G401 (cell line): ENCODE data around the gene SMIM26. TPM values are rescaled to one million over a fixed set of nuclear protein-coding genes. Genes with fewer than 3 reads are reported as not detected.
"Not testable (repeated sequence)": the region's sequence is repeated elsewhere in the genome, so short reads cannot be mapped to it uniquely, and the experiment has no call there.

Experiments used
- DNase-seq: peaks from one replicate; pipeline ENCODE4 v3.0.0-alpha.2; 2015; ENCODE audit warnings: low spot score
- in situ Hi-C: cut with HindIII; loops from 2 replicates; pipeline ENCODE4 v1.10.0; 2016; ENCODE audit warnings: low sequenced_read_pairs, mixed read lengths
- total RNA-seq: library from RNA; depleted of rRNA; stranded (reverse); fragments of >200 nt; shearing (Covaris generic); gene quantifications from 2 replicates; pipeline ENCODE4 v1.2.3, GENCODE V29; 2014; rRNA removed

SMIM26 gene
- 75.7 and 164 TPM in 2 replicates for total RNA-seq

DNA sequence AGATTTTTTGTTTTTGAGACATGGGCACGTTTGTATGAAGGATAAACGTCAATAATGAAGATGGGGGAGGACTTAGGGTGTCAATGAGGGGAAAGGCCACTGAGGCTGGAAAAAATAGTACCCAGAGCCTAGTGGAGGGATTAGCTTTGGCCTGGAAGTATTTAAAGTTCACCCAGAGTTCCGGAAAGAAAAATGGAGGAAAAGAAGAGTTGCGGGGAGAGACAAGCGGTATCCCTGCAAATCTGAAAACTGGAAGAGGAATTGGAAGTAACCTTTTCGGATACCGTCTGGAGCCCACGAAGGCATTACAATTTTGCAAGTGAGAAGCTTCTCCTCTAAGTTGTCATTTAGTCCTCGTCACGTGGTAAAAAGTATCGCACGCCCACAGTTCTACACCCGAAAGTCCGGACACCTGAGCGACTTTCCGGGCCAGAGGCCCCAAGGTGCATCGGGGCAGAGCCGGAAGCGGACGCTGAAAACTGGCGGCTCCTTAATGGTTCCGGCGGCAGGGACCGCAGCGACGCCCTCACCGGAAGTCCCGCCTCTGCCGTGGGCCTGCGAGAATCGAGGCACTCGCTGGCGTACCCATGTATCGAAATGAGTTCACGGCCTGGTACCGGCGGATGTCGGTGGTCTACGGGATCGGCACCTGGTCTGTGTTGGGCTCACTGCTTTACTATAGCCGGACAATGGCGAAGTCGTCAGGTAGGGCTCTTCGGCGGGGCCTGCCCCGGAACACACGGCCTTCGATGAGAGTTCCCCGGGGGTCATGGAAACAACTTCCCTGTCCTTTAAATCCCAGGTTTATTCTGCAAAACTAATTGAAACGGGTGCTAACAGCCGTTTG, at the start of gene SMIM26:
Gene SMIM26 (plus strand): TSS at position 541 of the 847 bp plus-strand sequence. CDS start 47 bp downstream, at position 588.
- DNase-seq: peak; percentile 92
- in situ Hi-C loops: no loop called here

DNA sequence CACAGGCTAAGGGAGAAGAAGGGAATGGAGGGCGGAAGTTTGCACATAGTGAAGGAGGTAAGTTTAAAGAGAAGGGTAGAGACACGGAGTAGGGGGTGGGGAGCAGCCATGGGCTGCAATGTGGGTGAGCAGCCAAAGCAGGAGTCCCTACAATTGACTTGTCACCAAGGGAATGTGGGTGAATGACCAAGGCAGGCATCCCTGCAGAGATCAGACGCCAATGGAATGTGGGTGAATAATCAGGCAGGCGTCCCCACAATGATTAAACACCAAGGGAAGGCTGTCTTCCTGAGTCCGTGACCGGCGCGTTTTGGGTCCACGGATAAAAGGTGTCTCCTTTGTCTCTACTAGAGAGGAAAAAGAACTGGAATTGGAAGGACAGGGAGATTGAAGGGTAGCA, 45.2 kb upstream of the SMIM26 start:
- in situ Hi-C loops, DNase-seq: not testable (repeated sequence)

DNA sequence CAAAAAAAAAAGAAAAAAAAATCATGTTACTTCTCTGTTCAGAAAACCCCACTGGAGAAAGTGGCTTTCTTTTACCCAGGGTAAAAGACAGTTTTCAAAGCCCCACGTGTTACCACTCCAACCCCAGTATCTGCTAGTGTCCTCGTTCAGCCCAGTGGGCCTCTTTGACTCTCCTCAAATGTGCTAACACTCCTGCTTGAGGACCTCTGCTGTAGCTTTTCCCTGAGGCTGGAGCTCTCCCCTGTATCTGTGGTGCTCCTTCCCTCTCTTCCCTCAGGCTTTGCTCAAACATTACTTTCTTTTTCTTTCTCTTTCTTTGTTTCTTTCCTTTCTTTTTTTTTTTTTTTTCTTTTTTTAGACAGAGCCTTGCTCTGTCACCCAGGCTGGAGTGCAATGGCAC, 44.2 kb upstream of the SMIM26 start:
- DNase-seq: no peak
- in situ Hi-C loops: no loop called here

DNA sequence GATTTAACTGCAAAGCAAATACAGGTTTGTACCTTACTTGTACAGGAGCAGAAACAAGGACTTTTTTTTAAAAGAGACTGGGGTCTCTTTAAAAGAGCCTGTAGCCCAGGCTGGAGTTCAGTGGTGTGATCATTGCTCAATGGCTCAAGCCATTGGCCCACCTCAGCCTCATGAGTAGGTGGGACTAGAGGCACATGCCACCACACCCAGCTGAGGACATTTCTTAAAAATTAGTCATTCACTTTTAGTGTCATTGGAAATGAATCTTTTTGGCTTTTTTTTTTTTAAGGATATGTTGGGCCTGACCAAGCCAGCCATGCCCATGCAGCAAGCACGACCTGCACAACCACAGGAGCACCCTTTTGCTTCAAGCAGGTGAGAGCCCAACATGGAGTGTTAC, 42.6 kb upstream of the SMIM26 start:
- in situ Hi-C loops: no loop called here

DNA sequence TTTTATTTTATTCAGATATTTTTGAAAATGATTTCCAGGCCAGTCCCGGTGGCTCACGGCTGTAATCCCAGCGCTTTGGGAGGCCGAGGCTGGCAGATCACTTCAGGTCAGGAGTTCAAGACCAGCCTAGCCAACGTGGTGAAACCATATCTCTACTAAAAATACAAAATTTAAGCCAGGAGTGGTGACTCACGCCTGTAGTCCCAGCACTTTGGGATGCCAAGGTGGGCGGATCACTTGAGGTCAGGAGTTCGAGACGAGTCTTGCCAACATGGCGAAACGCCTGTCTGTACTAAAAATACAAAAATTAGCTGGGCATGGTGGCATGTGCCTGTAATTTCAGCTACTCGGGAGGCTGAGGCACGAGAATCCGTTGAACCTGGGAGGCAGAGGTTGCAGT, 40.5 kb upstream of the SMIM26 start:
- DNase-seq, in situ Hi-C loops: not testable (repeated sequence)

More for the DNA sequence above, 42.6 kb upstream of the SMIM26 start:
- DNase-seq: no peak

- no peak for DNase-seq
- in situ Hi-C loops: no loop called here
Observed at GRCh38 chr20:18527339-18527738, 39.9 kb upstream of the SMIM26 start.

GRCh38 chr20:18527836-18528235, 39.4 kb upstream of the SMIM26 start:
- in situ Hi-C loops: no loop called here
- no peak for DNase-seq

- DNase-seq: no peak
- in situ Hi-C loops: no loop called here
Observed at GRCh38 chr20:18529041-18529440, 38.2 kb upstream of the SMIM26 start.

DNA sequence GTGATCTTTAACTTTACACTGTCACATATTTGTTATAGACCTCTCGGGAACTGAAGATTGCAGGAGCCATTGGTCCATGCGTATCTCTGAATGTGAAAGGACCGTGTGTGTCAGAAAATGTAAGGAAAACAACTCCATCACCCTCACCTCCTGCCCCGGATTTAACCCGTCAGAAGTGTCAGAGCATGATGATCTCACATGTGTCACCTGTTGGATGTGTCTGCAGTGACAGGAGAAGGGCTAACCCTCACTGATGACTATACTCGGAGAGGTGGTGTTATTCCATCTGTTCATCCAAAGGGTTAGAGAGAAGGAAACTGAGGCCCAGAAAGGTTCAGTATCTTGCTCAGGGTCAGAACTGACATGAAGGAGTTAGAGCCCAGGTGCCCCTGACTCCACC, 34.6 kb upstream of the SMIM26 start:
- in situ Hi-C loops: no loop called here
- DNase-seq: no peak

DNA sequence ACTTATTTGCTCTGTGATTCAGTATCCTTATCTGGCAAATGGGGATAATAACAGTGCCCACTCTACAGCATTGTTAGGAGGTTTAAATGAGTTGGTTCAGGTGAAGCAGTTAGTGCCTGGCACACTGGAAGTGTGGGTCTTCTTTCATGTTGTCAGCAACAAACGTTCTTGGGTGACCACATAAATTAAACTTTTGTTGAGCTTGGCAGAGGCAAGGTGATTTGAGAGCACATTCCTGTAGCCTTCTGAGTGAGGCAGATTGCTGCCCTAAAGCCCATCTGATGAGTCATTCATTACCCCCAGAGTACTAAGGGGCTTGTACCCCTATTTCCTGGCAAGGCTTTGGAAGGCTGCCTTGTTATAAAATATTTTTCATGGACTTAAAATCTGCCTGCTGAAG, 33.7 kb upstream of the SMIM26 start:
- in situ Hi-C loops: no loop called here
- DNase-seq: no peak

DNA sequence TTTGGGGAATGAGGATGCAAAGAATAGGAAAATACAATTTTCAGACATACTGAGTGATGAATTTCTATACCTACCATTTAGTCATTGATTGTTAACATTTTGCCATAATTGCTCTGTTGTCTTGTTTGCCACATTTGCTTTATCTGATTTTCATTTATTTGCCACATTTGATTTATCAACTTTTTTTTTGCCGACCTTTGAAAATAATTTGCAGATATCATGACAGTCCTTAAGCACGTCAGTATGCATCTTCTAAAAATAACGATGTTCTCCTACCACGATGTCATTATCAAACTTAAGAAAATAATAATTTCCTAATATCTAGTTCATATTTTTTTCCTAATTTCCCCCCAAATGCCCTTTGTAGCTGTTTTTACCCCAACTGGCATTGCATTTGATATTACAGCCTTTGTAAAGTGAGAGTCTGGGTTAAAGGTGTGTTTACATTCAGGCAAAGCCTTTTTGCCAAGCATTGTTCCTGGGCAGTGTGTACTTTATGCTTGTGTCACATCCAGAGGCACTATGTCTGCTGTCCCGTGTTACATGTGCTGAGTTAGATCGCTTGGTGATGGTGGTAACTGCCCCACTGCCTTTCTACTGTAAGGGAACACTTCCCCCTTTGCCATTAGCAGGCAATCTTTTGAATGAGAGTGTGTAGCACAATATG, 33.1 kb upstream of the SMIM26 start:
- DNase-seq: no peak
- in situ Hi-C loops: no loop called here

- no peak for DNase-seq
- in situ Hi-C loops: no loop called here
Observed at GRCh38 chr20:18537651-18538050, 29.6 kb upstream of the SMIM26 start.

GRCh38 chr20:18541741-18542140, 25.5 kb upstream of the SMIM26 start:
- in situ Hi-C loops: no loop called here
- no peak for DNase-seq

- in situ Hi-C loops: no loop called here
- DNase-seq: no peak
Observed at GRCh38 chr20:18543216-18543615, 24.0 kb upstream of the SMIM26 start.

DNA sequence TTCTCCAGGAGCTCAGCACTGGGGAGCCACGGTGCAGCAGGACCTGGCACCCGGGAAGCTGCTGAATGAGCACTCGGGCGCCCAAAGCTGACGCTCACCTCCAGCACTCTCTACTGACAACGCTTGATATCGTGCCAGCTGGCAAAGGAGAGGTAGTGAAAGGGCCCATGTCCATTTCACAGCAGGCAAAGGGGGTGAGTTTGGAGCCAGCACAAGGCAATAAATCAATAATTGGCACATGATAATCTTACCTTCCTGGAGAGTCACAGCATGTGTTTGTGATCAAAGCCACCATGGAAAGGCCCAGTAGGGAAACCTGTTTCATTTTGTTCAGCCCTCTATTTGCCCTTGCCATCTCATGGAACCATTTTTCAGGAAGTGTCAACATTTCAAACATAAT, 23.3 kb upstream of the SMIM26 start:
- no peak for DNase-seq
- in situ Hi-C loops: no loop called here

DNA sequence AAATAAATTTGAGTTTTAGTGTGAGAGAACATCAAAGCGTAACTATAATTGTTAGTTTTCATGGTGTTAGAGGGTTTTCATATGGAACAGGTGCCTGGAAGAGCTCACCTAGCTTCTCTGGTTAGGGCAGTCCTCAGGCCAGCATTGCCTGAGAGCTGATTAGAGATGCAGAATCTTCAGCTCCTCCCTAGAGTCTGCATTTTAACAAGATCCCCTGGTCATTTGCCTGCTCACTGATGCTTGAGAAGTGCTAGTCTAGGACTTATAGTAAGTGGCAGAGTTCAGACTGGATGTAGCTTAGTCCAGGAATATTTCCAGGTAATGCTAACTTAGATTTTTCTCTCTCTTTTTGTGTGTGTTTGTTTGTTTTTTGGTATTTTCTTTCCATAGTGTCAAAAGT, 21.7 kb upstream of the SMIM26 start:
- in situ Hi-C loops: no loop called here
- DNase-seq: no peak

DNA sequence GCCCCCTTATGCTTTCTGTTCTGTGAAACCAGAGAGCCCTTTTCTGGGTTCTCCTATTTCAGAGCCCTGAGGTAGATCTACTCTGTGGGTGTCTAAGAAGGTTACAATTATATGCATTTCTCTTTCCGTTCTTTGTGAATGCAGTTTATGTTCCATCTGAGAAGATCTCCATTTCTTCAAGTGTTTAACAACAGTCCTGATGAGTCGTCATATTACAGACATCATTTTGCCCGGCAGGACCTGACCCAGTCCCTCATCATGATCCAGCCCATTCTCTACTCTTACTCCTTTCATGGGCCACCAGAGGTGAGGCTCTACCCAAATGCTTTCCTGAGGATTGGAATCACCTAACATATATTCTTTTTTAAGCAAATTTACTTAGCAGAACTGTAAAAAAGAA, 18.8 kb upstream of the SMIM26 start:
- in situ Hi-C loops: no loop called here
- no peak for DNase-seq

GRCh38 chr20:18553746-18554145, 13.5 kb upstream of the SMIM26 start:
- no peak for DNase-seq
- in situ Hi-C loops: no loop called here

GRCh38 chr20:18567739-18568091, 483 bp downstream of the SMIM26 start:
- in situ Hi-C loops: no loop called here
- DNase-seq: no peak

DNA sequence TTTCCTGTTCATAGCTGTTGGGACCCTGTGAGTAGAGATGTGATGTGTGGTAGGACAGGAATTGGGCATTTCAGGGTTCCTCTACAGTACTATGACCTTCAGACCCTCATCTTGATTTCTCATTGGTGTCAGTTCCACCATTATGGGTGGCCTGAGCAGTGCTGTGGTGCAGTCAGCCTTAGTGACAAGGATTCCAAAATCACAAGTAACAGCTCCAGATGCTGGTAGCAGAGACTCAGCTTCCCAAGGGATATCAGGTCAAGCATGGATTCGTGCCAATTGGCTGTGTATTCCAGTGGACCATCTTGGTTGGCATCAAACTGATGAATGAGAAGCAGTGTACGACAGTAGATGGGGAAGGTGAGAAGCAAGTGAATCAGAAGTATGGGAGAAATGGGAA, 3.8 kb downstream of the SMIM26 start:
- in situ Hi-C loops: no loop called here
- no peak for DNase-seq

DNA sequence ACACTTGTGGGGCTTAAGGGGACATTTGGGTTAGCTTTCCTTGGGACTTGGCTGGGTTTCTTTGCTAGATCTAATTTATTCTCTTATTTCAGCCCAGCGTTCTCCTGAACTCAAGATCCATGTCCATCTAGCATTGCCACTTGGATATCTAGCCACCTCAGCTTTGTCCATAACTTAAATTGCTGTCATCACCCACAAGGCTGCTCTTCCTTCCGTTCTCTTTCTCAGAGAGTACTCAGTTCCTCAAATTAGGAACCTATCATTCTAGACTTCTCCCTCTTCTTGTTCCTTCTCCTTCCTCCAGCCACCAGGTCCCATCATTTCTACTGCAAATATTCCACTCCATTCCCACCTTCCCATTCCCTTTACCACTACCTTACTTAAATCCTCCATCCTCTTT, 4.3 kb downstream of the SMIM26 start:
- no peak for DNase-seq
- in situ Hi-C loops: no loop called here
